ENCODE measurements around the gene NFKB1.

- TF ChIP-seq, protein P1, sequence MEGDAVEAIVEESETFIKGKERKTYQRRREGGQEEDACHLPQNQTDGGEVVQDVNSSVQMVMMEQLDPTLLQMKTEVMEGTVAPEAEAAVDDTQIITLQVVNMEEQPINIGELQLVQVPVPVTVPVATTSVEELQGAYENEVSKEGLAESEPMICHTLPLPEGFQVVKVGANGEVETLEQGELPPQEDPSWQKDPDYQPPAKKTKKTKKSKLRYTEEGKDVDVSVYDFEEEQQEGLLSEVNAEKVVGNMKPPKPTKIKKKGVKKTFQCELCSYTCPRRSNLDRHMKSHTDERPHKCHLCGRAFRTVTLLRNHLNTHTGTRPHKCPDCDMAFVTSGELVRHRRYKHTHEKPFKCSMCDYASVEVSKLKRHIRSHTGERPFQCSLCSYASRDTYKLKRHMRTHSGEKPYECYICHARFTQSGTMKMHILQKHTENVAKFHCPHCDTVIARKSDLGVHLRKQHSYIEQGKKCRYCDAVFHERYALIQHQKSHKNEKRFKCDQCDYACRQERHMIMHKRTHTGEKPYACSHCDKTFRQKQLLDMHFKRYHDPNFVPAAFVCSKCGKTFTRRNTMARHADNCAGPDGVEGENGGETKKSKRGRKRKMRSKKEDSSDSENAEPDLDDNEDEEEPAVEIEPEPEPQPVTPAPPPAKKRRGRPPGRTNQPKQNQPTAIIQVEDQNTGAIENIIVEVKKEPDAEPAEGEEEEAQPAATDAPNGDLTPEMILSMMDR (IDR thresholded peaks at IDR 0.05 in 4 of 5, conservative IDR thresholded peaks at IDR 0.05 in 1 of 5): no peak
- TF ChIP-seq POLR2A (IDR thresholded peaks at IDR 0.05): no peak
Observed at GRCh38 chr4:102546635-102547034, 45.5 kb downstream of the NFKB1 start.
